ENCODE results near the gene ZNF331.

DNA sequence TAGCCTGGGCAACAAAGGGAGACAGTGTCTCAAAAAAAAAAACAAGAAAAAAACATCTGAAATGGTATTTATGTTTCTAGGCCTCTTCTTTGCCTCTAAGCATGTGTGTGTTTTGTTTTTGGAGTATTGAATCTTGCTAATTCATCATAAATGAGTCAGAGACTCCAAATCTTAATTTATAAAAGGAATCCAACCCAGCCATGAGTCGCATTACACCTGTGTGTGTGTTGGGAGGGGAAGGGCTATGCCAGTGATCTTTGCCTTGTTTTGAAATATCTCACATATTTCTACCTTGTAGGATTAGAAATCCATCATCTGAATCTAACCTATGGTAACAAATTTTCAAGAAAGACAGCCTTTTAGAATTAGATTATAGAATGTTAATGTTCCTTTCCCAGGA is 4.0 kb downstream of the ZNF331 start:
- no peak for TF ChIP-seq CTCF (optimal IDR thresholded peaks at IDR 0.05 in 1 of 3, IDR thresholded peaks at IDR 0.05 in 1 of 3, conservative IDR thresholded peaks at IDR 0.05 in 1 of 3; ENCODE audit: extremely low read depth in 1 of 3, insufficient read depth in 2 of 3, low read length in 3 of 3)
- no peak for TF ChIP-seq EZH2 (IDR thresholded peaks at IDR 0.05; ENCODE audit: low read length)

All from keratinocyte (primary cell).